ENCODE measurements around the gene MAGI2. TPM values are rescaled to one million over a fixed set of nuclear protein-coding genes. Genes with fewer than 3 reads are reported as not detected.

Gene MAGI2
- total RNA-seq, 1 donor from 2014 or later, result 10.7 TPM

DNA sequence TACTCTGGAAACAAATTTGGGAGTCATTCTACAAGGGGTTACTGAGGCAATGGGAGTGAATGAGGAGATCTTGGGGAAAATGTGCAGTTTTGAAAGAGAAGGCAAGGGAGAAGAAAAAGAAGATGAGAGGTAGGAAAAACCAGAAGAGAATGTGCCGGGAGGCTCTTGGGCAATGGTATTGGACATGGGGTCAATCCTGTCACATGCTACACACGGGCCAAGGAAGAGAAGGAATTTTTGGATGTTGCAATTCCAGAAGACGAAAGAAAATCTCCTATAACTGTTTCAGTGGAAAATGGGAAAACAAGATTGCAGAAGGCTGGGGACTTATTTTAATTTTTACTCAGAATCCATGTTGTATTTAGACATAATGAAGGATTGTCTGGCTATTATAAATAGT lies 1039.9 kb downstream of the MAGI2 start:
- Mint-ChIP-seq H3K9me3 (ENCODE audit: unreplicated experiment) (no peaks in the 10 kb centered on the region), H3K27ac (ENCODE audit: unreplicated experiment) (no peak overlapping the region), H3K4me3 (ENCODE audit: unreplicated experiment) (no peak overlapping the region), H3K36me3 (ENCODE audit: unreplicated experiment) (no peaks in the 10 kb centered on the region), H3K4me1 (ENCODE audit: unreplicated experiment) (no peaks in the 10 kb centered on the region), H3K27me3 (ENCODE audit: unreplicated experiment) (peaks cover 19% of the 10 kb centered on the region)
- no peak for DNase-seq (ENCODE audit: extremely low spot score, unreplicated experiment)
- TF ChIP-seq, protein P1, sequence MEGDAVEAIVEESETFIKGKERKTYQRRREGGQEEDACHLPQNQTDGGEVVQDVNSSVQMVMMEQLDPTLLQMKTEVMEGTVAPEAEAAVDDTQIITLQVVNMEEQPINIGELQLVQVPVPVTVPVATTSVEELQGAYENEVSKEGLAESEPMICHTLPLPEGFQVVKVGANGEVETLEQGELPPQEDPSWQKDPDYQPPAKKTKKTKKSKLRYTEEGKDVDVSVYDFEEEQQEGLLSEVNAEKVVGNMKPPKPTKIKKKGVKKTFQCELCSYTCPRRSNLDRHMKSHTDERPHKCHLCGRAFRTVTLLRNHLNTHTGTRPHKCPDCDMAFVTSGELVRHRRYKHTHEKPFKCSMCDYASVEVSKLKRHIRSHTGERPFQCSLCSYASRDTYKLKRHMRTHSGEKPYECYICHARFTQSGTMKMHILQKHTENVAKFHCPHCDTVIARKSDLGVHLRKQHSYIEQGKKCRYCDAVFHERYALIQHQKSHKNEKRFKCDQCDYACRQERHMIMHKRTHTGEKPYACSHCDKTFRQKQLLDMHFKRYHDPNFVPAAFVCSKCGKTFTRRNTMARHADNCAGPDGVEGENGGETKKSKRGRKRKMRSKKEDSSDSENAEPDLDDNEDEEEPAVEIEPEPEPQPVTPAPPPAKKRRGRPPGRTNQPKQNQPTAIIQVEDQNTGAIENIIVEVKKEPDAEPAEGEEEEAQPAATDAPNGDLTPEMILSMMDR (IDR thresholded peaks at IDR 0.05), result no peak

DNA sequence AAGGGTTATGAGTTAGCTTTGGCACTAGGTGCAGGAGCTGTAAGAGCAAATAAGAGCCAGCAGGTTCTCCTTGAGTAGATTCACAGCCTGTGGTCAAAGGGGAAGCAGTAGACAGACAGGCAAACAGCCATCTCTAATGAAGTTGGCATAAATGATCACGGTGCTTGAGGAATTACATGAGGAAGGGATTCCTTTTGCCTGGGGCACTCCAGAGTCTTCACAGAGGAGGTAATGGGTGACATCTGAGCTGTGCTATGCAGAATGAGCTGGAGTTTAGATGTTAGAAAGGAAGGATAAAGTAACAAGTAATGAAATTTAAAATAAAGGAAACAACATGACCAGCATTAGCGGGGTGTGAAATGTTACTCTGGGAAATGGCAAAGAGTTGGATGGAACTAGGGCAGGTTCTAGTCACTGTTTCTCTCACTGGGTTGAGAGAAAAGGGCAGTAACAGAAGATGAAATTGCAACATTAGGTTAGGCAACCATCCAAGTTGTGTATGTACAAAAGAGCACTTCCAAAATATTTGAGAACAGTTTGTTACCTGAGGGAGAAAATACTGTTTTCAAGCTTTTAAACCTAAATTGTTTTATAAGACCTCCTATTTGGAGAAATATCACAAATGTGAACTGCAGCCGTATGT lies 1041.1 kb downstream of the MAGI2 start:
- Mint-ChIP-seq H3K4me3 (ENCODE audit: unreplicated experiment) (no peak overlapping the region), H3K9me3 (ENCODE audit: unreplicated experiment) (no peaks in the 10 kb centered on the region), H3K27ac (ENCODE audit: unreplicated experiment) (no peak overlapping the region), H3K27me3 (ENCODE audit: unreplicated experiment) (peaks cover 19% of the 10 kb centered on the region), H3K4me1 (ENCODE audit: unreplicated experiment) (no peaks in the 10 kb centered on the region), H3K36me3 (ENCODE audit: unreplicated experiment) (no peaks in the 10 kb centered on the region)
- TF ChIP-seq, protein P1 (IDR thresholded peaks at IDR 0.05), result no peak
- DNase-seq (ENCODE audit: extremely low spot score, unreplicated experiment), result no peak

DNA sequence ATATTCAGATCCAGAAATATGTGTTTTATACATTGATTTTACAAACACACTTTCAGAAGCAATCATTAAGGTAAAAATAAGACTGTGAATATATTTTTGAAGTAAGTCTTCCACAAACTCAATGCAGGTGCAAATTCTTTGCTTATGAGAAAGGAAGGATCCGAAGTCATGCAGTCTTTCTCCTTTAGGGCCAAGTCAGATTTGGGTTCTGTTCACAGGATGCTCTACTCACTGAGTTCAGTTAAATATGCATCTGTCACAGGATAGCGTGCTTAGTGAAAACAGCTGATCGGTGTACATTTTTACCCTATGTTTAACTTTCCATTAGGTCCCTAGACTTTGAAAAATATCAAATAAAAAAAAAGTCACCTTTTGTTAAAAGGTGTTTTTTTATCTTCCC lies 1046.4 kb downstream of the MAGI2 start:
- TF ChIP-seq, protein P1 (IDR thresholded peaks at IDR 0.05), result no peak
- H3K4me3 Mint-ChIP-seq (ENCODE audit: unreplicated experiment), result no peak overlapping the region
- no peaks in the 10 kb centered on the region for H3K9me3 Mint-ChIP-seq (ENCODE audit: unreplicated experiment)
- H3K27me3 Mint-ChIP-seq (ENCODE audit: unreplicated experiment), result peaks cover 21% of the 10 kb centered on the region
- no peaks in the 10 kb centered on the region for H3K36me3 Mint-ChIP-seq (ENCODE audit: unreplicated experiment)
- no peak overlapping the region for H3K27ac Mint-ChIP-seq (ENCODE audit: unreplicated experiment)
- no peak for DNase-seq (ENCODE audit: extremely low spot score, unreplicated experiment)
- no peaks in the 10 kb centered on the region for H3K4me1 Mint-ChIP-seq (ENCODE audit: unreplicated experiment)

DNA sequence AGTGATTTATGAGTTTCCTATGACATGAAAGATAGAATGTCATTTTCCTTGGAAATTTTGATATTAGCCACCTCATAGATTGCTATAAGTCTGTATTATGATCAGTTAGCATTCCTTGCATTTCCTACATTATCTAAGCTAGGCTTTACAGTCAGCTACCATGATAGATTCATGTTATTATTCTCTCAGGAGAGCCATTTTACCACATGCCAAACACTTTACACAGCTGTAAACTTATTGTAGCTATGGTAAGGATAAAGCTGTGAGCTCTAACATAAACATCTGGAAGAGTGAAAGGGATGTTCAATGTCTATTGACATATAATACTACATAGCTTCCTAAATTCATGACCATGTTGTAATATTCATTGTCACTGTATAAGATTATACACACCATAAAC lies 1046.9 kb downstream of the MAGI2 start:
- H3K27ac Mint-ChIP-seq (ENCODE audit: unreplicated experiment), result no peak overlapping the region
- H3K36me3 Mint-ChIP-seq (ENCODE audit: unreplicated experiment), result no peaks in the 10 kb centered on the region

GRCh38 chr7:78402096-78402495 lies 1051.4 kb downstream of the MAGI2 start:
- no peaks in the 10 kb centered on the region for H3K9me3 Mint-ChIP-seq (ENCODE audit: unreplicated experiment)
- peaks cover 16% of the 10 kb centered on the region for H3K27me3 Mint-ChIP-seq (ENCODE audit: unreplicated experiment)
- DNase-seq (ENCODE audit: extremely low spot score, unreplicated experiment), result no peak
- no peak overlapping the region for H3K4me3 Mint-ChIP-seq (ENCODE audit: unreplicated experiment)
- no peaks in the 10 kb centered on the region for H3K4me1 Mint-ChIP-seq (ENCODE audit: unreplicated experiment)
- no peak overlapping the region for H3K27ac Mint-ChIP-seq (ENCODE audit: unreplicated experiment)
- TF ChIP-seq, protein P1 (IDR thresholded peaks at IDR 0.05), result no peak
- H3K36me3 Mint-ChIP-seq (ENCODE audit: unreplicated experiment), result no peaks in the 10 kb centered on the region

More for the DNA sequence above, 1046.9 kb downstream of the MAGI2 start:
- TF ChIP-seq, protein P1 (IDR thresholded peaks at IDR 0.05), result no peak
- H3K4me1 Mint-ChIP-seq (ENCODE audit: unreplicated experiment), result no peaks in the 10 kb centered on the region
- H3K9me3 Mint-ChIP-seq (ENCODE audit: unreplicated experiment), result no peaks in the 10 kb centered on the region
- DNase-seq (ENCODE audit: extremely low spot score, unreplicated experiment), result no peak
- peaks cover 19% of the 10 kb centered on the region for H3K27me3 Mint-ChIP-seq (ENCODE audit: unreplicated experiment)
- no peak overlapping the region for H3K4me3 Mint-ChIP-seq (ENCODE audit: unreplicated experiment)

Data from osteocyte (in vitro differentiated cells).